GM21528 (cell line): ENCODE measurements around the gene PRSS22.
A peak's percentile ranks its signal among the peaks of the same experiment; 100 is the strongest.
"Not testable (repeated sequence)": the region's sequence is repeated elsewhere in the genome, so short reads cannot be mapped to it uniquely, and the experiment has no call there.

Source experiments
- ATAC-seq: cut with Tn5 transposase; IDR thresholded peaks from one replicate; pipeline ENCODE4 v1.9.1; 2021; ENCODE audit warnings: mild to moderate bottlenecking, moderate library complexity; ENCODE audit not compliant: unreplicated experiment, low FRiP score

PRSS22 gene, protein sequence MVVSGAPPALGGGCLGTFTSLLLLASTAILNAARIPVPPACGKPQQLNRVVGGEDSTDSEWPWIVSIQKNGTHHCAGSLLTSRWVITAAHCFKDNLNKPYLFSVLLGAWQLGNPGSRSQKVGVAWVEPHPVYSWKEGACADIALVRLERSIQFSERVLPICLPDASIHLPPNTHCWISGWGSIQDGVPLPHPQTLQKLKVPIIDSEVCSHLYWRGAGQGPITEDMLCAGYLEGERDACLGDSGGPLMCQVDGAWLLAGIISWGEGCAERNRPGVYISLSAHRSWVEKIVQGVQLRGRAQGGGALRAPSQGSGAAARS

DNA sequence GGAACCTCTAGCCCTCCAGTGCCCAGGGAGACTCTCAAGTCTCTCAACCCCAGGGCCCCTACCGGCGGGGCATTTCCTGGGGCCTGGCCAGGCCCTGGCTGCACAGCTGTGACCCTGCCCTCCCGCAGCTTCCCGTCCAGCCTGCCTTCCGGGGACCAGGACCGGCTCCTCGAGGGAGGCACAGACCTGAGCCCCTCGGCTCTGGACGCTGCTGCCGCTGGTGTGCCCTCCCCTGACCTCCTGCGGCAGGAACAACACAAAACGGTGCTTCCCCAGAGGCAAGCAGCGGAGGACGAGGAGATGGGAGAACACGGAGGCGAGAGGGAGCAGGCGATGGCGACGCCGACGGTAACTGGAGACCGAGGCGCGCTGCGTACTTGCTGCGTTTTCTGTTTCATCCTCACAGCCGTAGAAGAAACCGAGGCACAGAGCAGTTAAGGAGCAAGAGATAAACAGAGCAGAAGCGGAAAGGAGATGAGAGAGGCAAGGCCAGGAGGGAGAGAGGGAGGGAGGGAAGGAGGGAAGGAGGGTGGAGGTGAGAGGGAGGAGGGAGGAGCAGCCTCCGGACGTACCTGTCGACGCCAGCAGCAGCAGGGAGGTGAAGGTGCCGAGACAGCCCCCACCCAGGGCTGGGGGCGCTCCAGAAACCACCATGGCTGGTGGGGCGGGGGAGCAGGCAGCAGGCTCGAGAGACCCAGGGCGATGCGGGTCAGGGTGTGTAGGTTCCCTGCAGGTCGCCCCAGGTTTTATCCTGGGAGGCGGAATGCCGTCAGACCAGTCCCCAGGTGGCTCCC lies at the start of gene PRSS22:
PRSS22 (minus strand) TSS at position 720 of the 794 bp plus-strand sequence; CDS start at position 654, 66 bp downstream.
- no peak for ATAC-seq

DNA sequence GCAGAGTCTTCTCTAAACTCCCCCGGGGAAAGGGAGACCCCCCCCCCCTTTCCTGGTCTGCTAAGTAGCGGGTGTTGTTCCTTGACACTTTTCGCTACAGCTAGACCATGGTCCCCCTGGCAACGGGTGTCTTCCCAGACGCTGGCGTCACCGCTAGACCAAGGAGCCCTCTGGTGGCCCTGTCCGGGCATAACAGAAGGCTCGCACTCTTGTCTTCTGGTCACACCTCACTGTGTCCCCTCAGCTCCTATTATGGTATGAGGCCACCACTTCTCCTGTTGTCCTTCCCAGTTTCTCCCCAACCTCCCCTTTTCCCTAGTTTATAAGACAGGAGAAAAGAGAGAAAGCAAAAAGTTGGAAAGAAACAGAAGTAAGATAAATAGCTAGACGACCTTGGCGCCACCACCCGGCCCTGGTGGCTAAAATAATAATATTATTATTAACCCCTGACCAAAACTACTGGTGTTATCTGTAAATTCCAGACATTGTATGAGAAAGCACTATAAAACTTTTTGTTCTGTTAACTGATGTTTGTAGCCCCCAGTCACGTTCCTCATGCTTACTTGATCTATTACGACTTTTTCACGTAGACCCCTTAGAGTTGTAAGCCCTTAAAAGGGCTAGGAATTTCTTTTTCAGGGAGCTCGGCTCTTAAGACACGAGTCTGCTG lies 49.2 kb upstream of the PRSS22 start:
- not testable (repeated sequence) for ATAC-seq

DNA sequence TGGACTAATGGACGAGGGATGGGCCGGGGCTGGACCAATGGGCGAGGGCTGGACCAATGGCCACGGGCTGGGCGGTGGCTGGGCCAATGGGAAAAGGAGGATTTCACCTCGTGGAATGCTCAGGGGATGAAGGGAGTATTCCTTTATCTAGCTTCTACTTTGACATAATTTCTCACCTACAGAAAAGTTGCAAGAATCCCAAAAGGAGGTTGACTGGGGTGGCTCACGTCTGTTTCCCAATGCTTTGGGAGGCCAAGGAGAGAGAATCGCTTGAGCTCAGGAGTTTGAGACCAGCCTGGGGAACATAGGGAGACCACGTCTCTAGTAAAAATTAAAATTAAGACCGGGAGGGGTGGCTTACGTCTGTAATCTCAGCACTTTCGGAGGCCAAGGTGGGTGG lies 48.0 kb upstream of the PRSS22 start:
- ATAC-seq = no peak

GRCh38 chr16:2905241-2905987 lies 47.4 kb upstream of the PRSS22 start:
- ATAC-seq = peak; percentile 62

DNA sequence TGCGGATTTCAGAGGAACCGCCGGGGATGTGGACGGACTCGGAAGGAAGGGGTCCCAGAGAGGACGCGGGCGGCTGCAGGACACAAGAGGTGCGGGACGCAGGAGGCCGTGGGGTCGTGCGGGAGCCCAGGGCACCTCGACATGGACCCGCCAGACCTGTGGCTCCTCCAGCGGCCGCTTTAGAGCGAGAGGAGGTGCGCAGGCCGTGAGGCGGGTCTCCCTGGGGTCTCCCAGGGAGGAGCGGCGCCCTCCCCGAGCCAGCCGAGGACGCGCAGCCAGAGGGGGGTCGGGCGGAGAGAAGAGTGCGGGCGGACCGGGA lies 46.9 kb upstream of the PRSS22 start:
- peak; percentile 31 for ATAC-seq

- peak; percentile 57 for ATAC-seq
These were observed 46.3 kb upstream of the PRSS22 start for GRCh38 chr16:2904100-2904921.

- ATAC-seq = no peak
These were observed 44.6 kb upstream of the PRSS22 start for GRCh38 chr16:2902337-2903130.

- ATAC-seq = no peak
These were observed 42.6 kb upstream of the PRSS22 start for GRCh38 chr16:2900526-2901075.

DNA sequence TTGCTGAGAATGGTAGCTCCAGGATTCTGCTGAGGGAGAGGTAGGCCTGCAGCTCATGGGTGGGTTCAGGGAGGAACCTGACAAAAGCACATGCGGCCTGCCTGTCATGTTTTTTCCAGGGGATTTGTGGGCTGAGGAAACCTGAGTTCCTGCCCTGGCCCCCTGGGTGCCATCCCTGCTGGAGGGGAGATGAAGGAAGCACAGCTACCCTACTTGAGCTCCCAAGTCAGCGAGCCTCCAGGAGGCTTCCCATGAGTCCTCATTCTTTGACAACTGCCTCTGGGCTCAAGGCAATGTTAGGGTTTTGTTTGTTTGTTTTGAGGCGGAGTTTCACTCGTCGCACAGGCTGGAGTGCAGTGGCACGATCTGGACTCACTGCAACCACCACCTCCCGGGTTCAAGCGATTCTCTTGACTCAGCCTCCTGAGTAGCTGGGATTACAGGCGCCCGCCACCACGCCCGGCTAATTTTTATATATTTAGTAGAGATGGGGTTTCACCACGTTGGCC lies 41.6 kb upstream of the PRSS22 start:
- no peak for ATAC-seq

GRCh38 chr16:2898831-2899563 lies 41.0 kb upstream of the PRSS22 start:
- no peak for ATAC-seq

DNA sequence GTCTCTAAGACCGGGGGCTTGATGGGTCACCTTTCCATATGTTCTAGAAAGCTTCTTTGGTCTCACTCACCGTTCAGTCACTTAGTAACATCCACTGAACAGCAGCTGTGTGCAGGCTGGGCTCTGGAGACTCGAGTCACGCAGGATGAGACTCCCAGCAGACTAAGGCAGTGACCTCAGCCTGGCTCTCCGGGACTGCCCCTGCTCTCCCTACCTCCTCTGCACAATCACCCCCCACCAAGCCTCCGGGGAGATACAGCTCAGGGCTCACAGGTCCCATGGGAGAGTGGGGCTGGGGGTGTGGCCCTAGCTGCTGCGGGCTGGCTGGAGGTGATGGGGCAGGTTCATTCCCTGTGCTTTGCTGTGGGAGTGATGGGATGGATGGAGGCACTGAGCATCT lies 39.1 kb upstream of the PRSS22 start:
- ATAC-seq = no peak

- no peak for ATAC-seq
These were observed 38.6 kb upstream of the PRSS22 start for GRCh38 chr16:2896480-2897010.

GRCh38 chr16:2895813-2896212 lies 37.8 kb upstream of the PRSS22 start:
- ATAC-seq = no peak

DNA sequence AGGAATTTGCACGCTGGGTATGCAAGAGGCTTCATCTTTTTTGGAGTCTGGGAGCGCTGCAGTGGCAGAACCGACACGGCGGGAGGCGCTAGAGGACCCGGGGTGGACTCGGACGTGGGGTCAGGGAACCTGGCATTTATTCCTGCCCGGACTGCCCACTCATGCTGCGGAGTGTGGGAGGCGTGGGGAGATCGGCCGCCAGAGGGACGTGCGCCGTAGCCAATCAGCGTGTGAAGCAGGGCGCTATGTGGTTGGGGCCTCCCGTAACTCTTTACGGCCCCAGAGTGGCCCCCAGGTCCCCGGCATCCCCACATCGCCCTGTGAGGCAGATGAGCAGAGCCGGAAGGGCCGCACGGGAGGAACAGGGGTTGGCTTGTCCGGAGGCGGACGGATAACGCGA lies 36.3 kb upstream of the PRSS22 start:
- ATAC-seq = no peak

- ATAC-seq = no peak
These were observed 26.1 kb upstream of the PRSS22 start for GRCh38 chr16:2884041-2884451.

DNA sequence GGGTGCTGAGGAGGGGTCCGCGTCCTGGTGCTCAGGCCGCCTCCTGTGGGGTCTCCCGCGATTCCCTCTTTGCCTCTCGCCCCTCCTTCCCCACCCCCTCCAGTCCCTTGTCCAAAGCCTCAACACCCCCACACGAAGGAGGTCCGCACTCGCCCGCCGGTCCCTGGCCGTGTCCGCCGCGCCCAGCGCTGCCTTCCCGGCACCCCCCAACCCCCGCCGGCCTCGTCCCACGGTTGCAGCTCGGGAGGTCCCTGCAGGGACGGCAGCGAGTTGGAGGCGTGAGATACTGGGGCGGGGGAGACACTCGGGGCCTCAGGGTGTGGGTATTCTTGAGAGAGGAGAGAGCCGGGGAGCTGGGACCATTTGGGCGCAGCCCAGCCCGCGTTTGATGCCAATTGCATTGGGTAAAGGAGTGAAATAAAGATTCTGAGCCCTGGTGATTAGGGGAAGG lies 25.5 kb upstream of the PRSS22 start:
- ATAC-seq = no peak

- peak; percentile 86 for ATAC-seq
These were observed 24.9 kb upstream of the PRSS22 start, which contains the start of gene FLYWCH2 for GRCh38 chr16:2882650-2883457. Gene FLYWCH2, plus strand, starts transcription at chr16:2883215. Its CDS starts 13,235 bp downstream, at chr16:2896450.
